Sigmoid colon (tissue), 4 donors: ENCODE data around the gene ZNF445.
"Not testable (repeated sequence)": the region's sequence is repeated elsewhere in the genome, so short reads cannot be mapped to it uniquely, and the experiment has no call there.

Experiments
- CTCF ChIP-seq, 4 experiments: fragments of 450-650 bp in 3 of 4; fragments of 200-600 bp in 1 of 4; IDR thresholded peaks; one replicate each; pipeline ENCODE4 v1.5.1; 2016 to 2019; ENCODE audit warnings: antibody characterized with exemption in 4 of 4, mild to moderate bottlenecking in 3 of 4, moderate library complexity in 2 of 4
- EP300 ChIP-seq, 4 donors: sonication (generic); formaldehyde crosslinking; IDR thresholded peaks; one replicate each; pipeline ENCODE4 v1.6.1; 2017; ENCODE audit warnings: antibody characterized with exemption in 4 of 4
- POLR2A ChIP-seq, 2 donors: fragments of 450-650 bp; IDR thresholded peaks; one replicate each; pipeline ENCODE4 v1.6.1; 2016; ENCODE audit warnings: antibody characterized with exemption in 2 of 2, mild to moderate bottlenecking in 2 of 2, moderate library complexity in 2 of 2
- POLR2AphosphoS5 ChIP-seq, 4 donors: sonication (generic); formaldehyde crosslinking; IDR thresholded peaks; one replicate each; pipeline ENCODE4 v1.6.1; 2017; ENCODE audit warnings: antibody characterized with exemption in 4 of 4

GRCh38 chr3:44418118-44418517 lies 59.4 kb downstream of the ZNF445 start:
- TF ChIP-seq CTCF, POLR2A, EP300, POLR2AphosphoS5 (IDR thresholded peaks at IDR 0.05): not testable (repeated sequence)
